Panc1 (cell line): ENCODE results near the gene ATP8B3.

Experiments used
- SIN3A ChIP-seq: IDR thresholded peaks from 2 replicates; pipeline ENCODE4 v1.6.1; 2012; ENCODE audit warnings: low read depth, mild to moderate bottlenecking, low read length, moderate library complexity, borderline replicate concordance; ENCODE audit not compliant: insufficient read depth
- TF ChIP-seq, protein P1 (sequence below): fragments of 450-650 bp; IDR thresholded peaks from 2 replicates; pipeline ENCODE4 v1.5.1; 2017; ENCODE audit warnings: mild to moderate bottlenecking

DNA sequence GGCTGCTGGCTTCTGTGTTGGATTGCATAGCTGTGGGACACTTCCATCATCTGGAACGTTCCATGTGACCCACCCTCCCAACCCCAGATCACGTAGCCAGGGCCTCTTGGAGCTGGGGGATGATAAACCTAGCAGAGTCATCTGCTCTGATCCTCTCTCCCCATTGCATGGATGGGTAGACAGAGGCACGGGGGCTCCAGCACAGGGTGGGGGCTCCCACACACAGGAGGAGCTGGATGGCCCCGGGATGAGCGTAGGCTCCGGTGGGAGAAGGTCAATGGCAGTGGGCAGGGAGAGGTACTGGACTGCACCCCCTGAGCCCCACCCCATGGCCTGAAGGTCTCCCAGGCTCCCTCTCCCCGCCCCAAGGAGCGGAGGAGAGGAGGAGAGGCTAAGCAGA is 25.4 kb downstream of the ATP8B3 start:
- TF ChIP-seq, protein P1, sequence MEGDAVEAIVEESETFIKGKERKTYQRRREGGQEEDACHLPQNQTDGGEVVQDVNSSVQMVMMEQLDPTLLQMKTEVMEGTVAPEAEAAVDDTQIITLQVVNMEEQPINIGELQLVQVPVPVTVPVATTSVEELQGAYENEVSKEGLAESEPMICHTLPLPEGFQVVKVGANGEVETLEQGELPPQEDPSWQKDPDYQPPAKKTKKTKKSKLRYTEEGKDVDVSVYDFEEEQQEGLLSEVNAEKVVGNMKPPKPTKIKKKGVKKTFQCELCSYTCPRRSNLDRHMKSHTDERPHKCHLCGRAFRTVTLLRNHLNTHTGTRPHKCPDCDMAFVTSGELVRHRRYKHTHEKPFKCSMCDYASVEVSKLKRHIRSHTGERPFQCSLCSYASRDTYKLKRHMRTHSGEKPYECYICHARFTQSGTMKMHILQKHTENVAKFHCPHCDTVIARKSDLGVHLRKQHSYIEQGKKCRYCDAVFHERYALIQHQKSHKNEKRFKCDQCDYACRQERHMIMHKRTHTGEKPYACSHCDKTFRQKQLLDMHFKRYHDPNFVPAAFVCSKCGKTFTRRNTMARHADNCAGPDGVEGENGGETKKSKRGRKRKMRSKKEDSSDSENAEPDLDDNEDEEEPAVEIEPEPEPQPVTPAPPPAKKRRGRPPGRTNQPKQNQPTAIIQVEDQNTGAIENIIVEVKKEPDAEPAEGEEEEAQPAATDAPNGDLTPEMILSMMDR, result no peak
- no peak for TF ChIP-seq SIN3A
